H9 (cell line): ENCODE results near the gene THSD4. TPM values are rescaled to one million over a fixed set of nuclear protein-coding genes. Genes with fewer than 3 reads are reported as not detected.

Experiments used
- DNase-seq: peaks from one replicate; pipeline ENCODE4 v3.0.0-alpha.2; 2017
- H2AFZ ChIP-seq: one replicate; pipeline ENCODE4 v1.6.1; 2013; ENCODE audit warnings: mild to moderate bottlenecking, low read length, control low read depth, moderate library complexity
- H2AK5ac ChIP-seq: 2 replicates; pipeline ENCODE4 v1.6.1; 2013; ENCODE audit warnings: low read length, control low read depth, mixed read lengths; ENCODE audit not compliant: insufficient read length
- H2BK120ac ChIP-seq: one replicate; pipeline ENCODE4 v1.6.1; 2013; ENCODE audit warnings: low read depth, mild to moderate bottlenecking, low read length, control low read depth, inconsistent platforms; ENCODE audit not compliant: poor library complexity, severe bottlenecking
- H2BK12ac ChIP-seq: 2 replicates; pipeline ENCODE4 v1.6.1; 2013; ENCODE audit warnings: low read length, control low read depth, mixed read lengths, low read depth; ENCODE audit not compliant: insufficient read length
- H2BK15ac ChIP-seq: 2 replicates; pipeline ENCODE4 v1.6.1; 2013; ENCODE audit warnings: low read depth, low read length, control low read depth
- H2BK20ac ChIP-seq: one replicate; pipeline ENCODE4 v1.6.1; 2013; ENCODE audit warnings: low read depth, mild to moderate bottlenecking, low read length, control low read depth, inconsistent platforms; ENCODE audit not compliant: poor library complexity, severe bottlenecking
- H2BK5ac ChIP-seq: 2 replicates; pipeline ENCODE4 v1.6.1; 2013; ENCODE audit warnings: low read length, control low read depth, mixed read lengths; ENCODE audit not compliant: insufficient read length
- H3K14ac ChIP-seq: 2 replicates; pipeline ENCODE4 v1.6.1; 2013; ENCODE audit warnings: low read length, control low read depth; ENCODE audit not compliant: insufficient read depth
- H3K18ac ChIP-seq: 2 replicates; pipeline ENCODE4 v1.6.1; 2013; ENCODE audit warnings: low read depth, mild to moderate bottlenecking, mixed read lengths, low read length, control low read depth; ENCODE audit not compliant: insufficient read length
- H3K23ac ChIP-seq: 2 replicates; pipeline ENCODE4 v1.6.1; 2013; ENCODE audit warnings: low read length, control low read depth, mixed read lengths, low read depth; ENCODE audit not compliant: insufficient read length
- H3K23me2 ChIP-seq: 2 replicates; pipeline ENCODE4 v1.6.1; 2013; ENCODE audit warnings: low read depth, mild to moderate bottlenecking, mixed read lengths, low read length, control low read depth; ENCODE audit not compliant: insufficient read length, poor library complexity, severe bottlenecking
- H3K27ac ChIP-seq: 2 replicates; pipeline ENCODE4 v1.5.1; 2013; ENCODE audit warnings: low read length, control low read depth, mixed read lengths, low read depth; ENCODE audit not compliant: insufficient read length
- H3K27me3 ChIP-seq: 2 replicates; pipeline ENCODE4 v1.6.1; 2013; ENCODE audit warnings: low read length, control low read depth, inconsistent platforms; ENCODE audit not compliant: insufficient read depth
- H3K4ac ChIP-seq: 2 replicates; pipeline ENCODE4 v1.6.1; 2013; ENCODE audit warnings: low read depth, mild to moderate bottlenecking, control low read depth, inconsistent platforms, low read length, moderate library complexity
- H3K4me1 ChIP-seq: 2 replicates; pipeline ENCODE4 v1.6.1; 2013; ENCODE audit warnings: low read length, control low read depth, inconsistent platforms; ENCODE audit not compliant: insufficient read depth
- H3K4me2 ChIP-seq: 2 replicates; pipeline ENCODE4 v1.6.1; 2013; ENCODE audit warnings: low read length, control low read depth, mixed read lengths; ENCODE audit not compliant: insufficient read length, insufficient read depth
- H3K56ac ChIP-seq: 2 replicates; pipeline ENCODE4 v1.6.1; 2013; ENCODE audit warnings: low read depth, mild to moderate bottlenecking, mixed read lengths, low read length, control low read depth; ENCODE audit not compliant: insufficient read length
- H3K79me1 ChIP-seq: 2 replicates; pipeline ENCODE4 v1.6.1; 2013; ENCODE audit warnings: low read depth, mild to moderate bottlenecking, moderate library complexity, low read length, control low read depth, inconsistent platforms; ENCODE audit not compliant: insufficient read depth, poor library complexity, severe bottlenecking
- H3K79me2 ChIP-seq: 2 replicates; pipeline ENCODE4 v1.6.1; 2013; ENCODE audit warnings: low read length, control low read depth, inconsistent platforms; ENCODE audit not compliant: insufficient read depth
- H3K9ac ChIP-seq: 2 replicates; pipeline ENCODE4 v1.6.1; 2013; ENCODE audit warnings: low read length, control low read depth, mixed read lengths; ENCODE audit not compliant: insufficient read length; ENCODE audit errors: extremely low read depth
- H3K9me3 ChIP-seq: one replicate; pipeline ENCODE4 v1.6.1; 2013; ENCODE audit warnings: low read depth, low read length, inconsistent platforms; ENCODE audit not compliant: control insufficient read depth
- H3T11ph ChIP-seq: one replicate; pipeline ENCODE4 v1.6.1; 2013; ENCODE audit warnings: mild to moderate bottlenecking, low read length, control low read depth, inconsistent platforms
- H4K20me1 ChIP-seq: one replicate; pipeline ENCODE4 v1.6.1; 2013; ENCODE audit not compliant: control insufficient read depth, insufficient read length, insufficient read depth
- H4K5ac ChIP-seq: 2 replicates; pipeline ENCODE4 v1.6.1; 2013; ENCODE audit warnings: low read depth, mild to moderate bottlenecking, mixed read lengths, low read length, control low read depth; ENCODE audit not compliant: insufficient read length
- H4K8ac ChIP-seq: replicated peaks from 2 replicates; pipeline ENCODE4 v1.6.1; 2013; ENCODE audit warnings: low read length, control low read depth, mixed read lengths, low read depth; ENCODE audit not compliant: insufficient read length
- H4K91ac ChIP-seq: 2 replicates; pipeline ENCODE4 v1.6.1; 2013; ENCODE audit warnings: low read depth, mild to moderate bottlenecking, moderate library complexity, mixed read lengths, low read length, control low read depth; ENCODE audit not compliant: insufficient read length
- H3K27ac Mint-ChIP-seq, 3 experiments: 2 replicates in 2 of 3; 3 replicates in 1 of 3; pipeline ENCODE4 v1.8.0; 2020 to 2021; ENCODE audit warnings: mixed read lengths in 3 of 3, mild to moderate bottlenecking in 1 of 3, moderate library complexity in 1 of 3
- H3K27me3 Mint-ChIP-seq: 2 replicates; pipeline ENCODE4 v1.8.0; 2021; ENCODE audit warnings: low read depth, mild to moderate bottlenecking, moderate library complexity, mixed read lengths
- H3K36me3 Mint-ChIP-seq, 3 experiments: 2 replicates in 2 of 3; 3 replicates in 1 of 3; pipeline ENCODE4 v1.8.0; 2020 to 2021; ENCODE audit warnings: low read depth in 3 of 3, mixed read lengths in 3 of 3; ENCODE audit not compliant: insufficient read depth in 1 of 3
- H3K4me1 Mint-ChIP-seq, 2 experiments: 2 replicates each; pipeline ENCODE4 v1.8.0; 2020; ENCODE audit warnings: mixed read lengths in 2 of 2
- H3K4me3 Mint-ChIP-seq, 2 experiments: 2 replicates in 1 of 2; 3 replicates in 1 of 2; pipeline ENCODE4 v1.8.0; 2020 to 2021; ENCODE audit warnings: mild to moderate bottlenecking in 2 of 2, mixed read lengths in 2 of 2, moderate library complexity in 1 of 2
- H3K9me3 Mint-ChIP-seq, 2 experiments: 2 replicates in 1 of 2; 3 replicates in 1 of 2; pipeline ENCODE4 v1.8.0; 2020; ENCODE audit warnings: mild to moderate bottlenecking in 2 of 2, mixed read lengths in 2 of 2, moderate library complexity in 1 of 2
- WGBS: extraction: QIAGEN DNeasy Blood & Tissue Kit; methylation state at CpG from one replicate; pipeline ENCODE4 v1.1.7; 2013; ENCODE audit warnings: missing lambda C conversion rate, low lambda C conversion rate, mixed read lengths; ENCODE audit not compliant: insufficient read length; ENCODE audit errors: extremely low coverage; 5-methylcytosine and 5-hydroxymethylcytosine counted together
- total RNA-seq: library from RNA; stranded (reverse); gene quantifications from 2 replicates; pipeline ENCODE4 v1.2.1, GENCODE V29; 2021
- TF ChIP-seq, protein P1 (sequence below): fragments of 200-600 bp; sonication (generic); conservative IDR thresholded peaks from 3 replicates; pipeline ENCODE4 v1.8.0; 2021; ENCODE audit warnings: antibody characterized with exemption, mild to moderate bottlenecking

The THSD4 gene
- total RNA-seq, 1 experiment from 2014 or later, result 5.5 TPM

DNA sequence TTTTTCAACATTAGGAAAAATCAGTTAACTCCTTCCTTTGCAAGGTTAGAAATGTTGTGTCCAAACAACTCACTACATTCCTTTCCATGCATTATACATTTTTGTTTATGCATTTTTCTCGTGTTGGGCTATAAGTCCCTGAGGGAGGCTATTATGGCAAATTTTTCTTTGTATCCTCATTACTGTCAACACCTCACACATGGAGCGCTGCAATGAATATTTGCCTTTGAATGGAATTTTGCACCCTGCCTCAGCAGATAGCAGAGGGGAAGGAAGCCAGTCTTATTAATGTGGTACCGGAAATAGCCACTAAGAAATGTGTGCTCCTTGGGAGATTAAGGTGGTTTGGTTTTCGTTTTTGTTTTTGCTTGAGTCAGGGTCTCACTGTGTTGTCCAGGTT lies 134.7 kb downstream of the THSD4 start:
- H3K27me3 ChIP-seq, result no peaks in the 10 kb centered on the region
- H3K4me1 Mint-ChIP-seq, result no peaks in the 10 kb centered on the region

More for the DNA sequence above, 134.7 kb downstream of the THSD4 start:
- no CpG with 5 or more reads among the region's 4 CpGs for WGBS
- Histone ChIP-seq H3K4me1 (no peaks in the 10 kb centered on the region), H2BK15ac (no peak overlapping the region), H4K5ac (no peak overlapping the region), H2AFZ (no peak overlapping the region), H3K4ac (no peak overlapping the region), H3K56ac (no peak overlapping the region), H3K18ac (no peak overlapping the region), H3K27ac (no peak overlapping the region), H3K9me3 (no peaks in the 10 kb centered on the region), H2BK5ac (no peak overlapping the region), H4K20me1 (no peaks in the 10 kb centered on the region), H2BK120ac (no peak overlapping the region), H4K8ac (no peak overlapping the region), H3K79me1 (no peaks in the 10 kb centered on the region), H3K23me2 (no peaks in the 10 kb centered on the region), H2BK12ac (no peak overlapping the region), H3K14ac (no peak overlapping the region), H4K91ac (no peak overlapping the region), H3K4me2 (no peak overlapping the region), H2AK5ac (no peak overlapping the region), H3K9ac (no peak overlapping the region), H3K23ac (no peak overlapping the region), H2BK20ac (no peak overlapping the region), H3T11ph (no peak overlapping the region), H3K79me2 (no peaks in the 10 kb centered on the region)
- no peak for DNase-seq
- Mint-ChIP-seq H3K27ac (no peak overlapping the region), H3K36me3 (no peaks in the 10 kb centered on the region; a peak in 1 of 7 replicates), H3K4me3 (no peak overlapping the region), H3K9me3 (no peaks in the 10 kb centered on the region), H3K27me3 (no peaks in the 10 kb centered on the region; the same call in 1 of the 2 replicates)
- TF ChIP-seq, protein P1, sequence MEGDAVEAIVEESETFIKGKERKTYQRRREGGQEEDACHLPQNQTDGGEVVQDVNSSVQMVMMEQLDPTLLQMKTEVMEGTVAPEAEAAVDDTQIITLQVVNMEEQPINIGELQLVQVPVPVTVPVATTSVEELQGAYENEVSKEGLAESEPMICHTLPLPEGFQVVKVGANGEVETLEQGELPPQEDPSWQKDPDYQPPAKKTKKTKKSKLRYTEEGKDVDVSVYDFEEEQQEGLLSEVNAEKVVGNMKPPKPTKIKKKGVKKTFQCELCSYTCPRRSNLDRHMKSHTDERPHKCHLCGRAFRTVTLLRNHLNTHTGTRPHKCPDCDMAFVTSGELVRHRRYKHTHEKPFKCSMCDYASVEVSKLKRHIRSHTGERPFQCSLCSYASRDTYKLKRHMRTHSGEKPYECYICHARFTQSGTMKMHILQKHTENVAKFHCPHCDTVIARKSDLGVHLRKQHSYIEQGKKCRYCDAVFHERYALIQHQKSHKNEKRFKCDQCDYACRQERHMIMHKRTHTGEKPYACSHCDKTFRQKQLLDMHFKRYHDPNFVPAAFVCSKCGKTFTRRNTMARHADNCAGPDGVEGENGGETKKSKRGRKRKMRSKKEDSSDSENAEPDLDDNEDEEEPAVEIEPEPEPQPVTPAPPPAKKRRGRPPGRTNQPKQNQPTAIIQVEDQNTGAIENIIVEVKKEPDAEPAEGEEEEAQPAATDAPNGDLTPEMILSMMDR, result no peak
